Natural killer cell treated with Interleukin-12 subunit alpha and Interleukin-12 subunit beta and Interleukin-15 and Interleukin-18, amount 100 ng/mL, for 72 hours (primary cell): ENCODE data around the gene MYLK. TPM values are rescaled to one million over a fixed set of nuclear protein-coding genes. Genes with fewer than 3 reads are reported as not detected.
A peak's percentile ranks its signal among the peaks of the same experiment; 100 is the strongest.
"Not testable (repeated sequence)": the region's sequence is repeated elsewhere in the genome, so short reads cannot be mapped to it uniquely, and the experiment has no call there.

Source experiments
- ATAC-seq, 2 donors: fragments of 150-1000 bp; cut with Tn5 transposase in 1 of 2; sonication (Bioruptor Pico), chemical (Tn5 transposase) in 1 of 2; 2 replicates each; pipeline ENCODE4 v1.10.0; 2021
- DNase-seq: peaks from one replicate; pipeline ENCODE4 v3.0.0; 2022; ENCODE audit warnings: low spot score
- H3K27ac Mint-ChIP-seq, 2 donors: 1 replicate in 1 of 2; 2 replicates in 1 of 2; pipeline ENCODE4 v1.8.0; 2022; ENCODE audit warnings: mixed read lengths in 2 of 2, mild to moderate bottlenecking in 1 of 2, moderate library complexity in 1 of 2
- H3K27me3 Mint-ChIP-seq, 2 donors: 1 replicate in 1 of 2; 2 replicates in 1 of 2; pipeline ENCODE4 v1.8.0; 2022; ENCODE audit warnings: mixed read lengths in 2 of 2
- H3K36me3 Mint-ChIP-seq: one replicate; pipeline ENCODE4 v1.8.0; 2022; ENCODE audit warnings: mixed read lengths
- H3K4me1 Mint-ChIP-seq, 2 donors: 1 replicate in 1 of 2; 2 replicates in 1 of 2; pipeline ENCODE4 v1.8.0; 2022; ENCODE audit warnings: low read depth in 2 of 2, mixed read lengths in 2 of 2, mild to moderate bottlenecking in 1 of 2
- H3K4me3 Mint-ChIP-seq: one replicate; pipeline ENCODE4 v1.8.0; 2022; ENCODE audit warnings: mixed read lengths
- H3K9me3 Mint-ChIP-seq: 2 replicates; pipeline ENCODE4 v1.8.0; 2022; ENCODE audit warnings: mixed read lengths
- total RNA-seq, 2 donors: library from RNA; stranded (reverse); gene quantifications; one replicate each; pipeline ENCODE4 v1.2.3, GENCODE V29; 2022

Gene MYLK
- total RNA-seq, 2 donors from 2014 or later, result 0.12 to 0.14 TPM

GRCh38 chr3:123718108-123718507 lies 166.0 kb downstream of the MYLK start:
- DNase-seq (no peak), ATAC-seq (no peak)
- Mint-ChIP-seq H3K27me3 (peaks cover 7 to 13% of the 10 kb centered on the region in 2 donors), H3K27ac (no peak overlapping the region), H3K4me3 (no peak overlapping the region), H3K36me3 (no peaks in the 10 kb centered on the region), H3K9me3 (no peaks in the 10 kb centered on the region), H3K4me1 (no peaks in the 10 kb centered on the region)

- H3K9me3 Mint-ChIP-seq, H3K4me1 Mint-ChIP-seq, DNase-seq, H3K36me3 Mint-ChIP-seq, ATAC-seq, H3K4me3 Mint-ChIP-seq, H3K27ac Mint-ChIP-seq: not testable (repeated sequence)
- peaks cover 7 to 18% of the 10 kb centered on the region in 2 donors for H3K27me3 Mint-ChIP-seq
Observed at GRCh38 chr3:123717451-123717850, 166.7 kb downstream of the MYLK start.

GRCh38 chr3:123716411-123716810 lies 167.7 kb downstream of the MYLK start:
- DNase-seq, result no peak
- no peak overlapping the region for H3K27ac Mint-ChIP-seq
- H3K4me3 Mint-ChIP-seq, result no peak overlapping the region
- no peaks in the 10 kb centered on the region for H3K9me3 Mint-ChIP-seq
- no peaks in the 10 kb centered on the region for H3K36me3 Mint-ChIP-seq
- no peak for ATAC-seq
- no peaks in the 10 kb centered on the region for H3K4me1 Mint-ChIP-seq
- peaks cover 7 to 18% of the 10 kb centered on the region in 2 donors for H3K27me3 Mint-ChIP-seq

GRCh38 chr3:123713211-123713610 lies 170.9 kb downstream of the MYLK start:
- H3K27ac Mint-ChIP-seq, result no peak overlapping the region
- H3K36me3 Mint-ChIP-seq, result no peaks in the 10 kb centered on the region
- no peak overlapping the region for H3K4me3 Mint-ChIP-seq
- DNase-seq (no peak), ATAC-seq (no peak)
- no peaks in the 10 kb centered on the region for H3K9me3 Mint-ChIP-seq
- no peaks in the 10 kb centered on the region for H3K4me1 Mint-ChIP-seq
- H3K27me3 Mint-ChIP-seq, result peaks cover 3 to 18% of the 10 kb centered on the region in 2 donors

GRCh38 chr3:123712077-123712860 lies 171.9 kb downstream of the MYLK start:
- no peak for DNase-seq
- Mint-ChIP-seq H3K4me1 (no peaks in the 10 kb centered on the region), H3K9me3 (no peaks in the 10 kb centered on the region), H3K4me3 (no peak overlapping the region), H3K36me3 (no peaks in the 10 kb centered on the region), H3K27ac (no peak overlapping the region), H3K27me3 (peaks cover 5 to 18% of the 10 kb centered on the region in 2 donors)
- ATAC-seq, result no peak

- Mint-ChIP-seq H3K27ac (no peak overlapping the region), H3K36me3 (no peaks in the 10 kb centered on the region), H3K9me3 (no peaks in the 10 kb centered on the region), H3K4me3 (no peak overlapping the region), H3K27me3 (peaks cover 6 to 18% of the 10 kb centered on the region in 2 donors), H3K4me1 (no peaks in the 10 kb centered on the region)
- no peak for DNase-seq
- no peak for ATAC-seq
Observed at GRCh38 chr3:123711356-123711755, 172.8 kb downstream of the MYLK start.

GRCh38 chr3:123708531-123708930 lies 175.6 kb downstream of the MYLK start:
- peaks cover 3 to 9% of the 10 kb centered on the region in 2 donors for H3K27me3 Mint-ChIP-seq
- no peak for DNase-seq
- no peaks in the 10 kb centered on the region for H3K4me1 Mint-ChIP-seq
- no peaks in the 10 kb centered on the region for H3K9me3 Mint-ChIP-seq
- no peak overlapping the region for H3K4me3 Mint-ChIP-seq
- no peak overlapping the region for H3K27ac Mint-ChIP-seq
- no peaks in the 10 kb centered on the region for H3K36me3 Mint-ChIP-seq
- no peak for ATAC-seq

- not testable (repeated sequence) for H3K27me3 Mint-ChIP-seq, H3K36me3 Mint-ChIP-seq, H3K27ac Mint-ChIP-seq, H3K4me1 Mint-ChIP-seq, H3K9me3 Mint-ChIP-seq, H3K4me3 Mint-ChIP-seq, DNase-seq
- ATAC-seq, result peak in 1 of 2 donors; percentile 11
Observed at GRCh38 chr3:123707641-123708040, 176.5 kb downstream of the MYLK start.

GRCh38 chr3:123706871-123707270 lies 177.3 kb downstream of the MYLK start:
- no peaks in the 10 kb centered on the region for H3K9me3 Mint-ChIP-seq
- H3K27me3 Mint-ChIP-seq, result peaks cover 0 to 3% of the 10 kb centered on the region in 2 donors
- no peak for ATAC-seq
- H3K4me1 Mint-ChIP-seq, result no peaks in the 10 kb centered on the region
- DNase-seq, result no peak
- H3K4me3 Mint-ChIP-seq, result no peak overlapping the region
- no peaks in the 10 kb centered on the region for H3K36me3 Mint-ChIP-seq
- H3K27ac Mint-ChIP-seq, result no peak overlapping the region

- DNase-seq (no peak), ATAC-seq (no peak)
- Mint-ChIP-seq H3K9me3 (no peaks in the 10 kb centered on the region), H3K27ac (no peak overlapping the region), H3K36me3 (no peaks in the 10 kb centered on the region), H3K27me3 (peaks cover 0 to 3% of the 10 kb centered on the region in 2 donors), H3K4me1 (no peaks in the 10 kb centered on the region), H3K4me3 (no peak overlapping the region)
Observed at GRCh38 chr3:123705488-123706285, 178.4 kb downstream of the MYLK start.

GRCh38 chr3:123703663-123704062 lies 180.5 kb downstream of the MYLK start:
- not testable (repeated sequence) for H3K36me3 Mint-ChIP-seq, H3K27me3 Mint-ChIP-seq, H3K9me3 Mint-ChIP-seq

GRCh38 chr3:123702720-123703119 lies 181.4 kb downstream of the MYLK start:
- Mint-ChIP-seq H3K27me3 (peaks cover 0 to 5% of the 10 kb centered on the region in 2 donors), H3K36me3 (no peaks in the 10 kb centered on the region), H3K9me3 (no peaks in the 10 kb centered on the region), H3K27ac (no peak overlapping the region), H3K4me1 (peaks cover 0 to 3% of the 10 kb centered on the region in 2 donors), H3K4me3 (no peak overlapping the region)
- ATAC-seq (peak in 1 of 2 donors; percentile 5), DNase-seq (no peak)

More at GRCh38 chr3:123703663-123704062, 180.5 kb downstream of the MYLK start:
- H3K4me3 Mint-ChIP-seq, ATAC-seq, H3K27ac Mint-ChIP-seq, DNase-seq, H3K4me1 Mint-ChIP-seq: not testable (repeated sequence)

- H3K36me3 Mint-ChIP-seq, H3K4me3 Mint-ChIP-seq, H3K27ac Mint-ChIP-seq, H3K27me3 Mint-ChIP-seq, H3K9me3 Mint-ChIP-seq, DNase-seq, H3K4me1 Mint-ChIP-seq, ATAC-seq: not testable (repeated sequence)
Observed at GRCh38 chr3:123702057-123702456, 182.1 kb downstream of the MYLK start.
